ENCODE data around the gene TANC1.

- TF ChIP-seq, protein P1, sequence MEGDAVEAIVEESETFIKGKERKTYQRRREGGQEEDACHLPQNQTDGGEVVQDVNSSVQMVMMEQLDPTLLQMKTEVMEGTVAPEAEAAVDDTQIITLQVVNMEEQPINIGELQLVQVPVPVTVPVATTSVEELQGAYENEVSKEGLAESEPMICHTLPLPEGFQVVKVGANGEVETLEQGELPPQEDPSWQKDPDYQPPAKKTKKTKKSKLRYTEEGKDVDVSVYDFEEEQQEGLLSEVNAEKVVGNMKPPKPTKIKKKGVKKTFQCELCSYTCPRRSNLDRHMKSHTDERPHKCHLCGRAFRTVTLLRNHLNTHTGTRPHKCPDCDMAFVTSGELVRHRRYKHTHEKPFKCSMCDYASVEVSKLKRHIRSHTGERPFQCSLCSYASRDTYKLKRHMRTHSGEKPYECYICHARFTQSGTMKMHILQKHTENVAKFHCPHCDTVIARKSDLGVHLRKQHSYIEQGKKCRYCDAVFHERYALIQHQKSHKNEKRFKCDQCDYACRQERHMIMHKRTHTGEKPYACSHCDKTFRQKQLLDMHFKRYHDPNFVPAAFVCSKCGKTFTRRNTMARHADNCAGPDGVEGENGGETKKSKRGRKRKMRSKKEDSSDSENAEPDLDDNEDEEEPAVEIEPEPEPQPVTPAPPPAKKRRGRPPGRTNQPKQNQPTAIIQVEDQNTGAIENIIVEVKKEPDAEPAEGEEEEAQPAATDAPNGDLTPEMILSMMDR (conservative IDR thresholded peaks at IDR 0.05; ENCODE audit: low read depth in 2 of 2) = no peak
- TF ChIP-seq EZH2 (IDR thresholded peaks at IDR 0.05; ENCODE audit: low read depth, unreplicated experiment) (no peak), POLR2AphosphoS5 (IDR thresholded peaks at IDR 0.05; ENCODE audit: low read depth) (no peak), STAT1 (IDR thresholded peaks at IDR 0.05; ENCODE audit: unreplicated experiment) (no peak), REST (IDR thresholded peaks at IDR 0.05; ENCODE audit: unreplicated experiment) (no peak), EZH2phosphoT487 (IDR thresholded peaks at IDR 0.05; ENCODE audit: unreplicated experiment) (no peak), ZNF462 (CRISPR knock-in tag; IDR thresholded peaks at IDR 0.05) (no peak)
Observed at GRCh38 chr2:159144776-159145614, 176.6 kb downstream of the TANC1 start.
